H1 (cell line): ENCODE measurements around the gene PCBD1. TPM values are rescaled to one million over a fixed set of nuclear protein-coding genes. Genes with fewer than 3 reads are reported as not detected.

ENCODE experiments used
- CTCF ChIA-PET: fragments of 300-600 bp; sonication (Branson Sonifier 250); formaldehyde crosslinking; loops from one replicate; lab custom pipeline; 2021; ENCODE audit not compliant: partially characterized antibody; lab: Charles Lee
- POLR2A ChIA-PET: fragments of 300-600 bp; sonication (Branson Sonifier 250); formaldehyde crosslinking; loops from one replicate; lab custom pipeline; 2021; ENCODE audit warnings: inconsistent platforms; ENCODE audit not compliant: partially characterized antibody; lab: Charles Lee
- DNase-seq, 2 experiments: peaks; one replicate each; pipeline versions ENCODE4 v3.0.0 to v3.0.0-alpha.2; 2010 to 2022; ENCODE audit warnings: low spot score in 2 of 2, low read depth in 1 of 2, mixed read lengths in 1 of 2
- FAIRE-seq: peaks from 2 replicates; lab custom pipeline; 2011; peaks lifted over from hg19 to GRCh38; lab: Jason Lieb, UNC
- H2AFZ ChIP-seq: 2 replicates; pipeline ENCODE4 v1.8.1; 2012; ENCODE audit warnings: low read length, inconsistent platforms
- H2AK5ac ChIP-seq: 2 replicates; pipeline ENCODE4 v1.6.1; 2013; ENCODE audit warnings: low read depth, low read length
- H2BK120ac ChIP-seq: replicated peaks from 2 replicates; pipeline ENCODE3; 2013; ENCODE audit warnings: low read depth, low read length, inconsistent platforms
- H2BK12ac ChIP-seq: 2 replicates; pipeline ENCODE4 v1.6.1; 2013; ENCODE audit warnings: low read depth, low read length
- H2BK15ac ChIP-seq: 2 replicates; pipeline ENCODE4 v1.6.1; 2013; ENCODE audit warnings: low read length
- H2BK20ac ChIP-seq: 2 replicates; pipeline ENCODE4 v1.6.1; 2013; ENCODE audit warnings: low read length
- H2BK5ac ChIP-seq: 2 replicates; pipeline ENCODE4 v1.6.1; 2013; ENCODE audit warnings: low read depth, low read length
- H3K14ac ChIP-seq: 2 replicates; pipeline ENCODE4 v1.6.1; 2013; ENCODE audit warnings: inconsistent platforms; ENCODE audit not compliant: insufficient read length
- H3K18ac ChIP-seq: 2 replicates; pipeline ENCODE4 v1.6.1; 2013; ENCODE audit warnings: low read length; ENCODE audit errors: extremely low read depth
- H3K23ac ChIP-seq: 2 replicates; pipeline ENCODE4 v1.6.1; 2013; ENCODE audit warnings: inconsistent platforms; ENCODE audit not compliant: insufficient read length
- H3K23me2 ChIP-seq: 2 replicates; pipeline ENCODE4 v1.6.1; 2013; ENCODE audit warnings: low read depth, low read length
- H3K27ac ChIP-seq: 2 replicates; pipeline ENCODE4 v1.6.1; 2011; ENCODE audit warnings: low read depth, low read length, inconsistent platforms
- H3K27me3 ChIP-seq, 4 experiments: replicated peaks in 1 of 4; 1 replicate in 1 of 4; 2 replicates in 3 of 4; pipeline versions ENCODE4 v1.6.1 to v1.8.1; 2011 to 2013; ENCODE audit warnings: low read length in 3 of 4, mild to moderate bottlenecking in 3 of 4, inconsistent platforms in 2 of 4, mixed read lengths in 2 of 4, moderate library complexity in 1 of 4; ENCODE audit not compliant: control insufficient read depth in 3 of 4, insufficient read depth in 3 of 4; ENCODE audit errors: extremely low read depth in 1 of 4
- H3K36me3 ChIP-seq, 4 experiments: 2 replicates each; pipeline versions ENCODE4 v1.6.1 to v1.8.1; 2011 to 2013; ENCODE audit warnings: mild to moderate bottlenecking in 4 of 4, low read length in 3 of 4, moderate library complexity in 2 of 4, control low read depth in 1 of 4, inconsistent platforms in 1 of 4; ENCODE audit not compliant: insufficient read depth in 4 of 4, control insufficient read depth in 2 of 4
- H3K4ac ChIP-seq: replicated peaks from 2 replicates; pipeline ENCODE3; 2013; ENCODE audit warnings: low read length, low read depth, mixed read lengths, inconsistent platforms; ENCODE audit not compliant: insufficient read length
- H3K4me1 ChIP-seq, 4 experiments: replicated peaks in 1 of 4; 1 replicate in 1 of 4; 2 replicates in 3 of 4; pipeline versions ENCODE4 v1.6.1 to v1.8.1; 2011 to 2013; ENCODE audit warnings: low read length in 3 of 4, inconsistent platforms in 2 of 4, mixed read lengths in 1 of 4; ENCODE audit not compliant: insufficient read depth in 4 of 4, control insufficient read depth in 3 of 4
- H3K4me2 ChIP-seq, 2 experiments: 2 replicates each; pipeline versions ENCODE4 v1.6.1 to v1.8.1; 2011 to 2013; ENCODE audit warnings: low read depth in 2 of 2, low read length in 2 of 2, control low read depth in 1 of 2, inconsistent platforms in 1 of 2, mild to moderate bottlenecking in 1 of 2; ENCODE audit not compliant: insufficient read depth in 1 of 2
- H3K4me3 ChIP-seq, 4 experiments: fragments of 200-600, 300-600 bp in 1 of 4; sonication (generic), shearing (Covaris generic), sonication (Bioruptor Twin) in 1 of 4; 2 replicates each; pipeline versions ENCODE4 v1.5.1 to v1.8.1; 2011 to 2016; ENCODE audit warnings: low read length in 4 of 4, low read depth in 3 of 4, control low read depth in 2 of 4, inconsistent platforms in 2 of 4, mild to moderate bottlenecking in 2 of 4, mixed read lengths in 1 of 4, moderate library complexity in 1 of 4; ENCODE audit not compliant: insufficient read depth in 2 of 4; ENCODE audit errors: extremely low read depth in 1 of 4
- H3K56ac ChIP-seq: replicated peaks from 2 replicates; pipeline ENCODE3; 2013; ENCODE audit warnings: low read depth, mild to moderate bottlenecking, mixed read lengths, low read length, inconsistent platforms; ENCODE audit not compliant: insufficient read length
- H3K79me1 ChIP-seq: 2 replicates; pipeline ENCODE4 v1.6.1; 2013; ENCODE audit warnings: low read depth, low read length, control low read depth
- H3K79me2 ChIP-seq, 2 experiments: 2 replicates each; pipeline versions ENCODE4 v1.6.1 to v1.8.1; 2012 to 2013; ENCODE audit warnings: low read length in 2 of 2, mild to moderate bottlenecking in 2 of 2, inconsistent platforms in 1 of 2; ENCODE audit not compliant: insufficient read depth in 2 of 2, control insufficient read depth in 1 of 2
- H3K9ac ChIP-seq, 4 experiments: replicated peaks in 1 of 4; 1 replicate in 1 of 4; 2 replicates in 3 of 4; pipeline versions ENCODE4 v1.6.1 to v1.8.1; 2011 to 2013; ENCODE audit warnings: low read depth in 3 of 4, low read length in 3 of 4, control low read depth in 2 of 4, mild to moderate bottlenecking in 2 of 4, moderate library complexity in 2 of 4, inconsistent platforms in 1 of 4; ENCODE audit errors: extremely low read depth in 1 of 4
- H3K9me3 ChIP-seq, 2 experiments: 2 replicates each; pipeline versions ENCODE4 v1.6.1 to v1.8.1; 2012 to 2013; ENCODE audit warnings: mild to moderate bottlenecking in 2 of 2, moderate library complexity in 2 of 2, control low read depth in 1 of 2, inconsistent platforms in 1 of 2, low read depth in 1 of 2, low read length in 1 of 2, mixed read lengths in 1 of 2; ENCODE audit not compliant: insufficient read depth in 2 of 2
- H4K20me1 ChIP-seq, 2 experiments: replicated peaks in 1 of 2; 2 replicates each; pipeline versions ENCODE3 to v1.8.1; 2011 to 2013; ENCODE audit warnings: inconsistent platforms in 2 of 2, low read length in 2 of 2, mild to moderate bottlenecking in 1 of 2; ENCODE audit not compliant: insufficient read depth in 2 of 2, control insufficient read depth in 1 of 2
- H4K5ac ChIP-seq: 2 replicates; pipeline ENCODE4 v1.6.1; 2013; ENCODE audit warnings: low read length, low read depth, mixed read lengths, inconsistent platforms; ENCODE audit not compliant: insufficient read length
- H4K8ac ChIP-seq: 2 replicates; pipeline ENCODE4 v1.8.0; 2013; ENCODE audit warnings: mild to moderate bottlenecking, moderate library complexity, low read length, inconsistent platforms; ENCODE audit not compliant: insufficient read depth; ENCODE audit errors: extremely low read depth
- H4K91ac ChIP-seq: replicated peaks from 2 replicates; pipeline ENCODE3; 2013; ENCODE audit warnings: low read length, mixed read lengths, inconsistent platforms; ENCODE audit not compliant: insufficient read length
- CHD1 ChIP-seq: IDR thresholded peaks from 2 replicates; pipeline ENCODE4 v1.6.1; 2012; ENCODE audit warnings: low read depth, low read length, improper control_type of control experiment
- EGR1 ChIP-seq: IDR thresholded peaks from 2 replicates; pipeline ENCODE4 v1.6.1; 2011; ENCODE audit warnings: low read depth, low read length, borderline replicate concordance
- HDAC2 ChIP-seq, 2 experiments: fragments of 300-600 bp in 1 of 2; sonication (generic) in 1 of 2; IDR thresholded peaks; 2 replicates each; pipeline ENCODE4 v1.6.1; 2011 to 2012; ENCODE audit warnings: low read depth in 2 of 2, low read length in 2 of 2, mild to moderate bottlenecking in 2 of 2, moderate library complexity in 2 of 2, borderline replicate concordance in 1 of 2, inconsistent platforms in 1 of 2
- HDAC6 ChIP-seq: IDR thresholded peaks from one replicate; pipeline ENCODE4 v1.7.1; 2012; ENCODE audit warnings: low read depth, mild to moderate bottlenecking, inconsistent platforms, low read length, moderate library complexity
- KDM1A ChIP-seq: fragments of 200-600, 300-600 bp; sonication (generic); IDR thresholded peaks from 2 replicates; pipeline ENCODE4 v1.7.1; 2016; ENCODE audit warnings: mild to moderate bottlenecking, low read length, borderline replicate concordance
- NANOG ChIP-seq: IDR thresholded peaks from 2 replicates; pipeline ENCODE4 v1.6.1; 2011; ENCODE audit warnings: low read length, low read depth, mild to moderate bottlenecking, inconsistent platforms; ENCODE audit not compliant: insufficient read depth, poor library complexity, severe bottlenecking
- PHF8 ChIP-seq: fragments of 200-600 bp; sonication (generic); conservative IDR thresholded peaks from 2 replicates; pipeline ENCODE4 v1.7.1; 2012; ENCODE audit warnings: low read depth, mild to moderate bottlenecking, inconsistent platforms, low read length, moderate library complexity
- SIX5 ChIP-seq: IDR thresholded peaks from 2 replicates; pipeline ENCODE4 v1.6.1; 2011; ENCODE audit warnings: mild to moderate bottlenecking, low read depth, low read length
- SP2 ChIP-seq: IDR thresholded peaks from 2 replicates; pipeline ENCODE4 v1.6.1; 2012; ENCODE audit warnings: mild to moderate bottlenecking, low read length, inconsistent platforms
- WGBS, 2 experiments: shearing (Covaris generic) in 1 of 2; methylation state at CpG; one replicate each; pipeline versions ENCODE4 v1.1.6 to v1.1.7; 2013 to 2015; ENCODE audit warnings: low lambda C conversion rate in 2 of 2, mixed read lengths in 2 of 2, inconsistent platforms in 1 of 2, low coverage in 1 of 2, missing lambda C conversion rate in 1 of 2; ENCODE audit not compliant: insufficient replicate concordance in 2 of 2, insufficient coverage in 1 of 2, insufficient read length in 1 of 2; ENCODE audit errors: extremely low coverage in 1 of 2, missing lambda C conversion rate in 1 of 2; 5-methylcytosine and 5-hydroxymethylcytosine counted together
- polyA plus RNA-seq, 7 experiments: library from polyadenylated mRNA; depleted of rRNA in 3 of 7; stranded (reverse) in 5 of 7; unstranded in 2 of 7; fragments of >200 nt in 5 of 7; fragments of 200-250 nt in 2 of 7; gene quantifications; 1 replicate in 5 of 7; 2 replicates in 1 of 7; 4 replicates in 1 of 7; pipeline versions ENCODE4 v1.2.1 to v1.2.3, GENCODE V29; 2011 to 2013; ENCODE audit warnings: missing spikeins in 2 of 7, mixed read lengths in 2 of 7
- total RNA-seq: library from RNA; stranded (reverse); fragmentation: NEBNext Ultra II Directional; extraction: Animal tissue kit (Norgen Biotek cat#: 25700); gene quantifications from 2 replicates; pipeline ENCODE4 v1.2.1, GENCODE V29; 2021
- TF ChIP-seq, protein P1 (sequence below): IDR thresholded peaks from 2 replicates; pipeline ENCODE4 v1.6.1; 2011; ENCODE audit warnings: low read length, improper control_type of control experiment
- TF ChIP-seq, protein P2 (sequence below): IDR thresholded peaks from 2 replicates; pipeline ENCODE4 v1.6.1; 2012; ENCODE audit warnings: low read length, inconsistent platforms

Gene PCBD1
- total and polyA plus RNA-seq, 2 of the 8 experiments (the other 6 are each of a cell fraction or from before 2014, with no cell fraction given): 46.5 to 55.0 TPM

DNA sequence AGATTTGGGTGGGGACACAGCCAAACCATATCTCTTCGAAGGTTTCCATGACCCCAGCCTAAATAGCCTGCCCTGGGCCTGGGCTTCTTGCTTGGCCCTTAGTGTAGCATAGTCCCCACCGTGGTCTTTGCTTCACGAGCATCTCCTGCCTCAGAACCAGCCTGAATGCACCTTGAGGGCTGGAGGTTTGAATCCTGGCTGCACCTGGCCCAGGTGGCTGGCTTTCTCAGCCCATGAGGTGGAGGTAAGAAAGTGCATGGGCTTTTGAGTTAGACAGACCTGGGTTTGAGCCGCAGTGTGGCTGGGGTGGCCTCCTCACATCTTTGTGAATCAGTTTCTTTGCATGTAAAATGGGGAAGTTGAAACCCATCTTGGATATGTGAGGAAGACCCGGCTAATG lies 24.2 kb upstream of the PCBD1 start:
- Histone ChIP-seq H3K23ac (no peak overlapping the region), H3K4me1 (no peaks in the 10 kb centered on the region; a peak in 2 of 7 replicates), H3K9ac (no peak overlapping the region), H4K8ac (no peak overlapping the region; the same call in 1 of the 2 replicates), H3K4ac (no peak overlapping the region), H3K9me3 (no peaks in the 10 kb centered on the region), H3K79me2 (no peaks in the 10 kb centered on the region), H3K23me2 (peaks cover 3% of the 10 kb centered on the region; the same call in 1 of the 2 replicates), H3K4me2 (no peak overlapping the region), H2BK20ac (no peak overlapping the region), H3K27ac (no peak overlapping the region), H4K91ac (no peak overlapping the region), H3K14ac (no peak overlapping the region), H2BK15ac (no peak overlapping the region), H3K79me1 (no peaks in the 10 kb centered on the region), H3K36me3 (no peaks in the 10 kb centered on the region), H4K5ac (no peak overlapping the region), H2AK5ac (no peak overlapping the region), H4K20me1 (peaks cover 0 to 2% of the 10 kb centered on the region in 2 experiments), H2BK12ac (no peak overlapping the region), H3K56ac (no peak overlapping the region), H2BK120ac (no peak overlapping the region), H3K4me3 (no peak overlapping the region), H3K18ac (no peak overlapping the region), H3K27me3 (no peaks in the 10 kb centered on the region), H2BK5ac (no peak overlapping the region), H2AFZ (no peak overlapping the region)
- FAIRE-seq (no peak), DNase-seq (no peak)
- POLR2A ChIA-PET: no interaction called here
- 87% methylated on average over 5 of the region's 5 CpGs; no CpG with 5 or more reads in 1 of the 2 experiments for WGBS, 2 experiments
- CTCF ChIA-PET: interaction anchor here (1.2 to 17.0 kb wide), 4 partner anchors 9 to 151 kb away, joined by 3 to 237 read pairs (median 17); no protein-coding TSS in a partner anchor
- TF ChIP-seq PHF8 (no peak), EGR1 (no peak), NANOG (no peak), SIX5 (no peak), SP2 (no peak), CHD1 (no peak), HDAC2 (IDR thresholded peaks at IDR 0.05; ENCODE audit: borderline replicate concordance in 1 of 2, low read depth in 2 of 2, low read length in 2 of 2) (no peak), KDM1A (no peak), HDAC6 (no peak)
- TF ChIP-seq, protein P1, sequence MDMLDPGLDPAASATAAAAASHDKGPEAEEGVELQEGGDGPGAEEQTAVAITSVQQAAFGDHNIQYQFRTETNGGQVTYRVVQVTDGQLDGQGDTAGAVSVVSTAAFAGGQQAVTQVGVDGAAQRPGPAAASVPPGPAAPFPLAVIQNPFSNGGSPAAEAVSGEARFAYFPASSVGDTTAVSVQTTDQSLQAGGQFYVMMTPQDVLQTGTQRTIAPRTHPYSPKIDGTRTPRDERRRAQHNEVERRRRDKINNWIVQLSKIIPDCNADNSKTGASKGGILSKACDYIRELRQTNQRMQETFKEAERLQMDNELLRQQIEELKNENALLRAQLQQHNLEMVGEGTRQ: no peak
- TF ChIP-seq, protein P2, sequence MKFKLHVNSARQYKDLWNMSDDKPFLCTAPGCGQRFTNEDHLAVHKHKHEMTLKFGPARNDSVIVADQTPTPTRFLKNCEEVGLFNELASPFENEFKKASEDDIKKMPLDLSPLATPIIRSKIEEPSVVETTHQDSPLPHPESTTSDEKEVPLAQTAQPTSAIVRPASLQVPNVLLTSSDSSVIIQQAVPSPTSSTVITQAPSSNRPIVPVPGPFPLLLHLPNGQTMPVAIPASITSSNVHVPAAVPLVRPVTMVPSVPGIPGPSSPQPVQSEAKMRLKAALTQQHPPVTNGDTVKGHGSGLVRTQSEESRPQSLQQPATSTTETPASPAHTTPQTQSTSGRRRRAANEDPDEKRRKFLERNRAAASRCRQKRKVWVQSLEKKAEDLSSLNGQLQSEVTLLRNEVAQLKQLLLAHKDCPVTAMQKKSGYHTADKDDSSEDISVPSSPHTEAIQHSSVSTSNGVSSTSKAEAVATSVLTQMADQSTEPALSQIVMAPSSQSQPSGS: no peak
